Measurements from ENCODE around the gene UPP2. TPM values are rescaled to one million over a fixed set of nuclear protein-coding genes. Genes with fewer than 3 reads are reported as not detected.

Gene UPP2
- total RNA-seq, 1 experiment from 2014 or later, result not detected

- no peak for TF ChIP-seq CTCF (IDR thresholded peaks at IDR 0.05; ENCODE audit: unreplicated experiment)
- Mint-ChIP-seq H3K4me3 (ENCODE audit: low read depth, unreplicated experiment) (no peak overlapping the region), H3K36me3 (ENCODE audit: insufficient read depth, unreplicated experiment) (no peaks in the 10 kb centered on the region), H3K27ac (ENCODE audit: unreplicated experiment) (no peak overlapping the region), H3K27me3 (ENCODE audit: unreplicated experiment) (no peaks in the 10 kb centered on the region), H3K4me1 (ENCODE audit: low read depth, unreplicated experiment) (peaks cover 39% of the 10 kb centered on the region), H3K9me3 (ENCODE audit: low read depth, unreplicated experiment) (no peaks in the 10 kb centered on the region)
- intact Hi-C loops (cut with micrococcal nuclease; ENCODE audit: unreplicated experiment), result loop anchor here (5.0 to 10.0 kb wide), 2 partner anchors 141 to 273 kb away; partner anchors contain the start of genes CCDC148 and PKP4
- CTCF ChIA-PET, result interaction anchor here (0.5 kb wide), 1 partner anchor 1000 kb away, joined by 3 read pairs; no protein-coding TSS in a partner anchor
- no TSS peak for BruUV-seq (replicated peaks)
- DNase-seq, result no peak
These were observed 82.3 kb downstream of the UPP2 start for GRCh38 chr2:158184001-158184400.

GRCh38 chr2:158184556-158185343 lies 83.1 kb downstream of the UPP2 start:
- no peak overlapping the region for H3K27ac Mint-ChIP-seq (ENCODE audit: unreplicated experiment)
- intact Hi-C loops (cut with micrococcal nuclease; ENCODE audit: unreplicated experiment), result loop anchor here (5.0 to 10.0 kb wide), 2 partner anchors 140 to 273 kb away; partner anchors contain the start of genes CCDC148 and PKP4
- H3K4me1 Mint-ChIP-seq (ENCODE audit: low read depth, unreplicated experiment), result peaks cover 38% of the 10 kb centered on the region
- no TSS peak for BruUV-seq (replicated peaks)
- no peak overlapping the region for H3K4me3 Mint-ChIP-seq (ENCODE audit: low read depth, unreplicated experiment)
- CTCF ChIA-PET, result interaction anchor here (0.5 to 1.2 kb wide), 2 partner anchors 78 to 1001 kb away, joined by 3 read pairs; no protein-coding TSS in a partner anchor
- H3K27me3 Mint-ChIP-seq (ENCODE audit: unreplicated experiment), result no peaks in the 10 kb centered on the region
- no peaks in the 10 kb centered on the region for H3K9me3 Mint-ChIP-seq (ENCODE audit: low read depth, unreplicated experiment)
- no peaks in the 10 kb centered on the region for H3K36me3 Mint-ChIP-seq (ENCODE audit: insufficient read depth, unreplicated experiment)
- DNase-seq, result peak; percentile 42
- TF ChIP-seq CTCF (IDR thresholded peaks at IDR 0.05; ENCODE audit: unreplicated experiment), result no peak

Other genes with a start within 250 kb of the UPP2 start
- 62.0 and 71.3 TPM in 2 replicates for gene ACVR1, start 225.5 kb upstream of the UPP2 start, total RNA-seq (2022)

All from Calu3 (cell line).